Activated T-helper 1 cell treated with anti-CD3 and anti-CD28 coated beads, Interleukin-2, amount 50 U/mL, for 16 hours (primary cell): Measurements from ENCODE around the gene CSTF3.
"Not testable (repeated sequence)": the region's sequence is repeated elsewhere in the genome, so short reads cannot be mapped to it uniquely, and the experiment has no call there.

Experiments
- DNase-seq, 2 donors: peaks; one replicate each; pipeline ENCODE4 v3.0.0-alpha.2; 2020; ENCODE audit warnings: low read depth in 1 of 2, low spot score in 1 of 2

CSTF3 gene

GRCh38 chr11:33160587-33160986 lies 693 bp downstream of the CSTF3 start:
- no peak for DNase-seq

GRCh38 chr11:33160136-33160535 lies 1.1 kb downstream of the CSTF3 start:
- DNase-seq: no peak

- not testable (repeated sequence) for DNase-seq
Observed at GRCh38 chr11:33159378-33159867, 1.9 kb downstream of the CSTF3 start.

- no peak for DNase-seq
Observed at GRCh38 chr11:33158596-33159275, 2.5 kb downstream of the CSTF3 start.

GRCh38 chr11:33157103-33158027 lies 3.9 kb downstream of the CSTF3 start:
- no peak for DNase-seq

- no peak for DNase-seq
Observed at GRCh38 chr11:33151399-33151798, 9.9 kb downstream of the CSTF3 start.

- no peak for DNase-seq
Observed at GRCh38 chr11:33147559-33147958, 13.7 kb downstream of the CSTF3 start.

GRCh38 chr11:33135768-33136443 lies 25.4 kb downstream of the CSTF3 start:
- no peak for DNase-seq

- DNase-seq: no peak
Observed at GRCh38 chr11:33135216-33135615, 26.1 kb downstream of the CSTF3 start.

- DNase-seq: no peak
Observed at GRCh38 chr11:33134276-33134675, 27.0 kb downstream of the CSTF3 start.

- DNase-seq: no peak
Observed at GRCh38 chr11:33133761-33134160, 27.5 kb downstream of the CSTF3 start.

- DNase-seq: no peak
Observed at GRCh38 chr11:33132510-33132909, 28.8 kb downstream of the CSTF3 start.

GRCh38 chr11:33128739-33129138 lies 32.5 kb downstream of the CSTF3 start:
- DNase-seq: no peak

- DNase-seq: no peak
Observed at GRCh38 chr11:33125611-33126010, 35.7 kb downstream of the CSTF3 start.

- DNase-seq: no peak
Observed at GRCh38 chr11:33125025-33125424, 36.3 kb downstream of the CSTF3 start.

- not testable (repeated sequence) for DNase-seq
Observed at GRCh38 chr11:33122696-33123095, 38.6 kb downstream of the CSTF3 start.

GRCh38 chr11:33116535-33116934 lies 44.7 kb downstream of the CSTF3 start:
- DNase-seq: no peak

GRCh38 chr11:33110083-33110482 lies 51.2 kb downstream of the CSTF3 start:
- DNase-seq: no peak

GRCh38 chr11:33109294-33109895 lies 51.9 kb downstream of the CSTF3 start:
- no peak for DNase-seq

- DNase-seq: no peak
Observed at GRCh38 chr11:33103836-33104235, 57.4 kb downstream of the CSTF3 start.

GRCh38 chr11:33094157-33094556 lies 67.1 kb downstream of the CSTF3 start:
- no peak for DNase-seq
